Stimulated activated CD4-positive, alpha-beta T cell treated with anti-CD3 and anti-CD28 coated beads, Interleukin-1b, Interleukin-23, amount 100 ng/mL, for 48 hours (primary cell): ENCODE results near the gene ARHGAP32.

Experiments used
- DNase-seq: peaks from one replicate; pipeline ENCODE4 v3.0.0-alpha.2; 2020

The ARHGAP32 gene

DNA sequence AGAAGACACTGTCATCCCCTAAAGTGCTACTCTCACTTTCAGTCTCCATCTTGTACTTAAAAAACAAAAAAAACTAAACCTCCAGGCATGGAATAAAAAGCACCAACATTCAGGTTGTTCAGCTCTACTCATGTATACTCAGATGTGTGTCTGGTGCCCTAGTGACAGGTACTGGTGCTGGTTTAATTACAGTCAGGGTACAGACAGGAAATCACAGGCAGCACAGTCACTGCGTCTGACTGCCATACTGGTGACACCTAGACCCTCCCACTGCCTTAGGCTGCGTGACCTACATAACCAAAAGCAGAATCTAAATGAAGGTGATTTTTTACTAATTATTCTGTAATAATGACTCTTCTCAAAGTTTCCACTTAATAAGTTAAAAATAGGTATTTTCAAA is at the start of gene ARHGAP32:
Gene ARHGAP32, minus strand, starts transcription at position 176 of the 400 bp plus-strand sequence. Its CDS starts 127 bp downstream, at position 49.
- peak; percentile 10 for DNase-seq

DNA sequence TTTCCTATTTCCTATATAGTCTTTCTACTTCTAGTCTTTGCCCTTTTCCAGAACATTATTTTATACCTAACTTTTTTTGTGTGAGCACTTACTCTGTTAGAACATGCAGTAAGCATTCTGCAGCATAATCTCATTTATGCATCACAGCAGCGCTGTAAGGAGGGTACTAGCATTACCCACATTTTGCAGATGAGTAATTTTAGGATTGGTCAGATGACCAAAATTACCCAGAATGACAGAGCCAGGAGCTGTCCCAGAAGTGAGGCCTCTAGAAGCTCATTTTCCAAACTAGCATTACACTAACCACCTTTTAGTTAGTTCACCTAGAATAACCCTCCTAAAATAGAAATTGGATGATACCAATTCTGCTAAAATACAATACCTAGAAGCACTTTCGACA is 47.1 kb upstream of the ARHGAP32 start:
- DNase-seq, result no peak

DNA sequence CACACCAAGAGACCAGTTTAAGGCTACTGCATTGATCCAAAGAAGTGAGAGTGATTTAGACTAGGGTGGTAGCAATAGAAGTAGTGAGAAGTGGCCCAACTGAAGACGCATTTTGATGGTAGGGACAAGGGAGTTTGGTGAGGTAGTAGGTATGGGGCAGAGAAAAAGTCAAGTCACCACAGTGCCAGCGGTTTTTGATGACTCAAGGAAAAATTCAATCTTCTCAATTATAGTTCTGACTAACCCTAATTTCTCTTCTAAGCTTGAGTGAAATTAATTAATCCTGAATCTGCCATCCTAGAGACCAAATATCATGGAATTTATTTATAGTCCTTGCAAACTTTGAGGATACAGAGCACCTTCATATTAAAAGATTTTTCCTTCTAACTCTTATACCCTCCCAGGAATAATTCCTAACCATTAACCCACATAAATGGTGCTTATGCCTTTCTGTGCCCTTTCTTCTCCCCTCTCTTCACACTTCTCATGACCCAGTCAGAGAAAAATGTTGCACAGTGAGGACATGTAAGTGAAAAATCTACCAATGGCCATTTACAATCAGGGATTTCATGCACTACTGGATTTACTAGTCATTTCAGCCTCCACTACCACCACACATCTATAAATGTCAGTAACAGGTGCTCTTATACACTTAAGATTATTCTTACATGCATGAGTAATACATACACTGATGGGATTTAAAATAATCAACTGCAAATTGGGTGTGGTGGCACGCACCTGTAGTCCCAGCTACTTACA is 45.9 kb upstream of the ARHGAP32 start:
- no peak for DNase-seq

- DNase-seq, result no peak
Observed at GRCh38 chr11:129237456-129237855, 45.3 kb upstream of the ARHGAP32 start.

DNA sequence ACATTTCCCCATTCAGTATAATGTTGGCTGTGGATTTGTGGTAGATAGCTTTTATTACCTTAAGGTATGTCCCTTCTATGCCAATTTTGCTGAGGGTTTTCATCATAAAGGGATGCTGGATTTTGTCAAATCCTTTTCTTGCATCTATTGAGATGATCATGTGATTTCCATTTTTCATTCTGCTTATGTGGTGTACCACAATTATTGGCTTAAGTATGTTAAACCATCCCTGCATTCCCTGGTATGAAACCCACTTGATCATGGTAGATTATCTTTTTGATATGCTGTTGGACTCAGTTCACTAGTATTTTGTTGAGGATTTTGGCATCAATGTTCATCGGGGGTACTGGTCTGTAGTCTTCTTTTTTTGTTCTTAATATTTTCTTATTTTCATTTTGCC is 44.7 kb upstream of the ARHGAP32 start:
- no peak for DNase-seq

DNA sequence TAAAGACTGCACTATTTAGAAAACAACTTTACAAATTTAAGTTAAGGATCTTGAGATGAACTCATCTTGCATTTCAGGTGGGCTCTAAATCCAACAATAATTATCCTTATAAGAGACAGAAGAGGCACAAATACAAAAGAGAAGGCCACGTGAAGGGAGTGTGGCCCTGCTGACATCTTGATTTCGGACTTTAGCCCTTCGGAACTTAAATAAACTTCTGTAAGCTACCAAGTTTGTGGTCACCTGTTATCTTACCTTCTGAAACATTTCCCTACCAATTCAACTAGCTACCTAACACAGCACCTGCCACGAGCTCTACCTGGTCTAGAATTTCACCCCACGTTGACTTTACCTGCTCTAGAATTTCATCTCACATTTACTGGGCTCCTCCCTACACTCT is 42.9 kb upstream of the ARHGAP32 start:
- DNase-seq, result no peak

DNA sequence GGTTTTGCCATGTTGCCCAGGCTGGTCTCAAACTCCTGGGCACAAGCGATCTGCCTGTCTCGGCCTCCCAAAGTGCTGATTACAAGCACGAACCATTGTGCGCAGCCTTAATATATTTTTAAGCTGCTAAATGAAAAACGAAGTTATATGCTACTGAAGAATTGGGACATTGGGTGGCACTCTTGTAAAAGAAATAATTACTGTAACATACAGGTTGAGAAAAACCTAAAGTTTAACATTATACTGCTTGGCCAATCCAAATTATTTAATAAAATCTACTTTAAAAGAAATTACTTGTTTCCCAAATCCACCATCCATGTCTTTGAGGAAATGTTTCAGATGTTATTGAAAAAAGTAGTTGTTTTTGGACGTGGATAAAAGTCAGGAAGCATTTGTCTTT is 37.9 kb upstream of the ARHGAP32 start:
- no peak for DNase-seq

DNA sequence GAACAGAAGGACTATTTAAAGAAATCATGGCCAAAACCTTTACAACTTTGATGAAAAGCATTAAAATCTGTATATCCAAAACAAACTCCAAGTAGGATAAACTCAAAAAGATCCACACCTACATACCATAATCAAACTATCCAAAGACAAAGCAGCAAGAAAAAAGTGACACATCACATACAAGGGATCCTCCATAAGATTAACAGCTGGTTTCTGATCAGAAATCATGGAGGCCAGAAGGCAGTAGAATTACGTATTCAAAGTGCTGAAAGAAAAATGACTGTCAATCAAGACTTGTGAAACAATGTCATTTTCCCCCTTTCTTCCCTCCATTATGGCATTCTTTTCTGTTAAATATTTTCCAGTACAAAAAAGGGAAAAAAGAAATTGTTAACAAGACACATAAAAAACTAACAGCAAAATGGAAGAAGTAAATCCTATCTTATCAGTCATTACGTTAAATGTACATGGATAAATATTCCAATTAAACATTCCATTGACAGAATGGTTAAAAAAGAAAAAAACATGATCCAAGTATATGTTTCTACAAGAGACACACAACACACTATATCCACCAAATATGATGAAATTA is 34.2 kb upstream of the ARHGAP32 start:
- DNase-seq, result no peak

DNA sequence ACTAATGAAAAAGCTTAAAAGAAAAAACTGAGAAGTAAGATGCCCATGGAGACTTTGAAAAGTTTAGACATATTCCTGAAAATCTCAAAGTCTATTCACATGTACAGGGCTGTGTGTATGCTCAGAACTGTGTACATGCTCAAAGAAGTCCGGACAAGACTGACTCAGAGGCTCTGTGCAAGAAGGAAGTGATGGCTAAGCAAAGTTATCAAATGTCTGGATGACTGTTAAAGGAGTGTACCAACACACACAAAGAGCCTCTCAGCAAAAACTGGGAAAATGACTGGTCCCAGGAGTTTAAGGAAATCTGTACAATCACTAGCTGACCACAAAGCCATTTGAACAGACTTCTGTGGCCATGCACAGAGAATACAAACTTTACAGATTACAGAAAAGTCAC is 33.1 kb upstream of the ARHGAP32 start:
- DNase-seq, result no peak

GRCh38 chr11:129224538-129224937 is 32.4 kb upstream of the ARHGAP32 start:
- no peak for DNase-seq

GRCh38 chr11:129223701-129224149 is 31.6 kb upstream of the ARHGAP32 start:
- no peak for DNase-seq

DNA sequence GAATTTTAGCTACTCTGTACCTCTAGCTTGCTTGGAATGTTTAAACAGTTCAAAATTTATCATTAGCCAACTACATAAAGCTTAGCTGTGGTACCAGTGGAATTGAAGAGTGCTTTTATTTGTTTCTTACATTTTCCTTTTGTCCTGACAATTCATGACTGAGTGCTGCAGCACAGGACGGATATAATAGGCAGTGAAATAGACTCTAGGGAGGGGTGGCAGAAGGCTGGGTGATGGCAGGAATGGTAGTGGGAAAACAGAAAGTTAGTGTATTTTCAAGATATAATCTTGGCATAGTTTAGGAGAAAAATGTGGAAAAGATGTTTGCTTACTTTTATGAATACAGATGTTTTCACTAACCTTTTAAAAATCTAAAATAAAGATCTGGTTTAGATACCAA is 31.1 kb upstream of the ARHGAP32 start:
- DNase-seq, result no peak

DNA sequence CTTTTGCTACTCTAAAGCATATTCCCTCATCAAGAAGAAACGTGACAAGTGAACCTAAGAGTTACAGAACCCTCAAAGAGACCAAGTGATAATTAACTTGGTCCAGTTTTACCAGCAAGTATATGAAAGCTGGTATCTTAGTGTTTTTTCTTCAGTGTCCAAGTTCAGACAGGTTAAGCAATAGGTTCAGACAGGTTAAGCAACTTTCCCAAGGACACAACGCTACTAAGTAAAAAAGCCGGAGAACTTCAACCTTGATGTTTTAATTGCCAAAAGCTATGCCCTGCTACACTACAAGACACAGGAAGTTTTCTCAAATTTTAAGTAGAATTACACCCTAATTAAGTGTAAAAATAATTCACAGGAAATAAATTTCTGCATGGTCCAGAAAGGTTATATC is 30.0 kb upstream of the ARHGAP32 start:
- no peak for DNase-seq

DNA sequence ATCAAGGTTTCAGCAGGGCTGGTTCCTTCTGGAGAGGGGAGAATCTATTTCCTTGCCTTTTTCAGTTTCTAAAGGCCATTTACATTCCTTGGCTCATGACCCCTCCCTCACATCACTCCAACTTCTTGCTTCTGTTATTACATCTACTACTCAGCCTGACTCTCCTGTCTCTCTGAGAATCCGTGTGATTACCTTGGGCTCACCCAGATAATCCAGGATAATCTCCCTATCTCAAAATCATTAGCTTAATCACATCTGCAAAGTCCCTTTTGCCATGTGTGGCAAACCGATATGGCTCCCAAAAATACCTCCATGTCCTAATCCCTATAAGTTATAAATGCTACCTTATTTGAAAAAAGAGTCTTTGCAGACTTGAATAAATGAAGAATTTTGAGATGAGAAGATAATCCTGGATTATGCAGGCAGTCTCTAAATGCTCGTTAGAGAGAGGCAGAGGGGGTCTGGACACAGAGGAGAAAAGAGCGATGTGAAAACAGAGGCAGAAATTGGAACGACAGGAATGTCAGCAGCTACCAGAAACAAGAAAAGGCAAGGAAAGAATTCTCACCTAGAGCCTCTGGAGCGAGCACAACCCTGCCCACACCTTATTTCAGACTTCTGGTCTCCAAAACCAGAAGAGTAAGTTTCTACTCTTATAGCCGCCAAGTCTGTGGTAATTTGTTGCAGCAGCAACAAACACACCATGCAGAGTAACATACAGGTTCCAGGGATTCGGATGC is 23.6 kb upstream of the ARHGAP32 start:
- no peak for DNase-seq

GRCh38 chr11:129214710-129215295 is 22.7 kb upstream of the ARHGAP32 start:
- no peak for DNase-seq

DNA sequence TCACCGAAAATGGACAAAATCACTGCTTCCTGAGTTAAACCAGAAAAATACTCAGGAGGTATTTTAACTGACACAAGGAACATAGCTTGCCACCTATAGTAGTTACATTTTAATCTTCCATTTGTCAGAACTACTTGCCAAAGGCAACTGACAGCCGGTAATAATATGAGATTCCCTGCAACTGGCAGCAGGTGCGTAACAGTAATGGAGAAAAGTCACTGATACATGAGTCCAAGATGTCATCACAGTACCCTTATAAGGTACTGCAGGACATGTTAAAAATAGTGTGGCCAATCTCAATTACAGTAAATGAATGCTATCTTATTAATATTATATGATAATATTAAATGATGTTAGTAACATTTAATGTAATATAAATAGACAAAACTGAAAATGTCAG is 21.1 kb upstream of the ARHGAP32 start:
- DNase-seq, result no peak

- DNase-seq, result no peak
Observed at GRCh38 chr11:129211397-129211796, 19.3 kb upstream of the ARHGAP32 start.

DNA sequence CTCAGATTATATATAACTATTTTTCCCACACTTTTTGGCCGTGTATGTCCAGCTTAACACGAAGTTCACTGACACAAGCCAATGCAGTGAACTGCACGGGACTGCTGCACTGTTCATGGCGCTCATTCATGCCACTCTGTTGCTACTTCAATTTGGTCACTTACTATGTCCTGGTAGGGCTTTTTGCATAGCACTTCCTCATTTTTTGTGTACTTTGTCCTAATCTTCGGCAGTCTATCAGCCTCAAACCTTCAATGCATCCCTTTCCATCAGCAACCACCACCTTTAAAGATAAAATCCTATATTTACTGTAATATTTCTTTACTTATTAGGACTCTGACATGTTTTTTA is 18.7 kb upstream of the ARHGAP32 start:
- DNase-seq, result no peak

- DNase-seq, result no peak
Observed at GRCh38 chr11:129209891-129210830, 18.0 kb upstream of the ARHGAP32 start.

- no peak for DNase-seq
Observed at GRCh38 chr11:129208863-129209262, 16.7 kb upstream of the ARHGAP32 start.

- DNase-seq, result no peak
Observed at GRCh38 chr11:129204150-129204838, 12.2 kb upstream of the ARHGAP32 start.

- no peak for DNase-seq
Observed at GRCh38 chr11:129202646-129203045, 10.5 kb upstream of the ARHGAP32 start.
